GM10248 (cell line): Measurements from ENCODE around the gene GFAP.

Source experiments
- CTCF ChIA-PET: fragments of 300-600 bp; sonication (Branson Sonifier 250); formaldehyde crosslinking; extraction: SDS; loops from one replicate; lab custom pipeline; 2021; ENCODE audit warnings: antibody characterized with exemption; lab: Yijun Ruan, JAX
- POLR2A ChIA-PET: fragments of 350-650 bp; sonication (Branson Sonifier 250); formaldehyde crosslinking; extraction: SDS; loops from one replicate; lab custom pipeline; 2020; ENCODE audit warnings: antibody characterized with exemption; lab: Yijun Ruan, JAX
- DNase-seq: peaks from one replicate; pipeline ENCODE4 v3.0.0; 2012; ENCODE audit errors: extremely low spot score
- TF ChIP-seq, protein P1 (sequence below): IDR thresholded peaks from 2 replicates; pipeline ENCODE4 v1.5.1; 2012; ENCODE audit warnings: mild to moderate bottlenecking, low read depth; ENCODE audit errors: extremely low read depth, missing control alignments, control extremely low read depth

The GFAP gene

DNA sequence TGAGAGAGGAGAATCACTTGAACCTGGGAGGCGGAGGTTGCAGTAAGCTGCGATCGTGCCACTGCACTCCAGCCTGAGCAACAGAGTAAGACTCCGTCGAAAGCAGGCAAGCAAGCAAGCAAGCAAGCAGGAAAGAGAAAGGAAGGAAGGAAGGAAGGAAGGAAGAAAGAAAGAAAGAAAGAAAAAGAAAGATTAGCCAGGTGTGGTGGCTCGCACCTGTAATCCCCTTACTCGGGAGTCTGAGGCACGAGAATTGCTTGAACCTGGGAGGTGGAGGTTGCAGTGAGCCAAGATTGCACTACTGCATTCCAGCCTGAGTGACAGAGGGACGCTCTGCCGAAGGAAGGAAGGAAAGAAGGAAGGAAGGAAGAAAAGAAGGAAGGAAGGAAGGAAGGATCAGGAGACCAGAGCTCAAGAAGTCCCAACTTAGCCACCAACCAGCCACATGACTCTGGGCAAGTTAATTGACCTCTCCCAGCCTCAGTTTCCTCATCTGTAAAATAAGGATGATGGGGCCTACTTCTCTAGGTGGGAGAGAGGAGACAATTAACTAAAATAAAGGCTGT lies 6.5 kb downstream of the GFAP start:
- TF ChIP-seq, protein P1, sequence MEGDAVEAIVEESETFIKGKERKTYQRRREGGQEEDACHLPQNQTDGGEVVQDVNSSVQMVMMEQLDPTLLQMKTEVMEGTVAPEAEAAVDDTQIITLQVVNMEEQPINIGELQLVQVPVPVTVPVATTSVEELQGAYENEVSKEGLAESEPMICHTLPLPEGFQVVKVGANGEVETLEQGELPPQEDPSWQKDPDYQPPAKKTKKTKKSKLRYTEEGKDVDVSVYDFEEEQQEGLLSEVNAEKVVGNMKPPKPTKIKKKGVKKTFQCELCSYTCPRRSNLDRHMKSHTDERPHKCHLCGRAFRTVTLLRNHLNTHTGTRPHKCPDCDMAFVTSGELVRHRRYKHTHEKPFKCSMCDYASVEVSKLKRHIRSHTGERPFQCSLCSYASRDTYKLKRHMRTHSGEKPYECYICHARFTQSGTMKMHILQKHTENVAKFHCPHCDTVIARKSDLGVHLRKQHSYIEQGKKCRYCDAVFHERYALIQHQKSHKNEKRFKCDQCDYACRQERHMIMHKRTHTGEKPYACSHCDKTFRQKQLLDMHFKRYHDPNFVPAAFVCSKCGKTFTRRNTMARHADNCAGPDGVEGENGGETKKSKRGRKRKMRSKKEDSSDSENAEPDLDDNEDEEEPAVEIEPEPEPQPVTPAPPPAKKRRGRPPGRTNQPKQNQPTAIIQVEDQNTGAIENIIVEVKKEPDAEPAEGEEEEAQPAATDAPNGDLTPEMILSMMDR: no peak
- DNase-seq: no peak
- ChIA-PET POLR2A (no interaction called here), CTCF (interaction anchor here (1.4 to 3.9 kb wide), 2 partner anchors 11 to 15 kb away, joined by 7 to 53 read pairs; no protein-coding TSS in a partner anchor)

- TF ChIP-seq, protein P1: no peak
- ChIA-PET POLR2A (no interaction called here), CTCF (interaction anchor here (1.0 to 8.7 kb wide), 8 partner anchors 9 to 113 kb away, joined by 3 to 65 read pairs (median 4); partner anchors contain the start of gene EFTUD2)
- no peak for DNase-seq
These were observed 7.4 kb downstream of the GFAP start for GRCh38 chr17:44907729-44908470.

DNA sequence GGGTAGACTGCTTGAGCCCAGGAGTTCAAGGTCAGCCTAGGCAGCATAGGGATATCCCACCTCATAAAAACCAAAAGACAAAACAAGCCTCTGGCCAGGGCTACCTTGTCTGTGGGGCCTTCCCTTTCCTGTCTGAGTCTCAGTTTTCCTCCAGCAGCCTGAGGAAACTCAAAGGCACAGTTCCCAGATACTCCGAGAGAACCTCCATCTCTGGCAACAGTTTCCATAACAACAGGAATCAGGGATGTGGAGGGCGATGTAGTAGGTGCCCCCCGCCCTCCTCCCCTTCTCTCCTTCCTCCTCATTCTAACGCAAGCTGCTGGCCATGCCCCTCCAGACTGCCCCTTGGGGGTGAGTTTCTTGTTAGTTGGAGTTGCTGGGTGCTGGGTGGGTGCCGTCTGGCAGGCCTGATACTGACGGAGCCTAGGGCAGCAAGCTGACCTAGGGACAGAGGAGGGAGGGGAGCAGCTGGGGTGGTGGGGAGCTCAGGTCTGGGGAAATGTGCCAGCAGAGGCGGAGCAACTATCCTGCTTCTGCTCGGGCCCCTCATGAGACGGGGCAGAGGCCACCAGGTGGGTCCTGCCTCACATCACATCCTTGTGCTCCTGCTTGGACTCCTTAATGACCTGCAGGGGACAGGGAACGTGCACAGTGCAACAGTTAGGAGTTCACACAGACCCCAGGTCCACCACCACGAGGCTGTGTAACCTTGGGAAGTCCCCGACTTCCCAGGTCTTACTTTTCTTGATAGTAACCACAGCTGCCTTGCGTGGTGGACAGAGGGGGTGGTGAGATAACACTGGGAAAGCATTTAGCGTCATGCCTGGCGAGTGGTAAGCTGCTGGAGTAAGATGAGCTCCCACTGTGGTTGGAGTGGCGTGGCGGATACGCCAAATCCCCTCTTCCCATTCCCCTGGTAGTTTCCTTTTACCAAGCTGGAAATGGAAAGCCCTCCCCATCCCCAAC lies 8.3 kb downstream of the GFAP start:
- CTCF ChIA-PET: interaction anchor here (1.0 to 8.7 kb wide), 7 partner anchors 8 to 114 kb away, joined by 3 to 65 read pairs (median 4); partner anchors contain the start of gene EFTUD2
- POLR2A ChIA-PET: no interaction called here
- no peak for DNase-seq
- TF ChIP-seq, protein P1: no peak

DNA sequence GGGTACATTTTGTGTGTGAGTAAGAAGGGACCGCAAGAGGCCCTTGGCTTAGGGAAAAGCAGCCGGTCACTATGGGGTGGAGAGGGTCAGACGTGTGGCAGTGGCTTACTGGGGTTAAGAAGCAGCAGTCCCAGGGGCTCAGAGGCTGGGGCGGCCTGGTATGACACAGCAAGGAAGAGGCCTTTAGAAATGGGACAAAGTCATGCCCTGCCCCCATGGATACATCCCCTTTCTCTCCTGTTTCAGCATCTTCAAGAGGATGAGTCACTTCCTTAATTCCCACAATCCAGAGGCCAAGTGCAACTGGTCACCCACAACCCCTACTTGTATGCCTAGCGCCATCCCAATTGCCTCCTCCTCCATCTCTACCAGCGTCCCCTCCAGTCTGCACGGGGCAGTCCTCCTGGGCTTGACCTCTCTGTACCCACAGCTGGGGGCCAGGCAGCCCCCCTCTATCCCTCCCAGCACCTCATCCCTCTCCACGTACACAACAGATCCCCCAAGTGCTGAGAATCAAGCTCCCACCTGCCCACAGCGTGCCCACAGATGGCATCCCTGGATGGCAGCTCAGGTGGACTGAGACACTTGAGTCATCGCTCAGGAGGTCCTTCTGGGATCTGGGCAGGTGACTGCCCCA lies 9.2 kb downstream of the GFAP start:
- TF ChIP-seq, protein P1: no peak
- ChIA-PET CTCF (interaction anchor here (8.7 kb wide), 1 partner anchor 13 kb away, joined by 65 read pairs; no protein-coding TSS in a partner anchor), POLR2A (no interaction called here)
- DNase-seq: no peak

DNA sequence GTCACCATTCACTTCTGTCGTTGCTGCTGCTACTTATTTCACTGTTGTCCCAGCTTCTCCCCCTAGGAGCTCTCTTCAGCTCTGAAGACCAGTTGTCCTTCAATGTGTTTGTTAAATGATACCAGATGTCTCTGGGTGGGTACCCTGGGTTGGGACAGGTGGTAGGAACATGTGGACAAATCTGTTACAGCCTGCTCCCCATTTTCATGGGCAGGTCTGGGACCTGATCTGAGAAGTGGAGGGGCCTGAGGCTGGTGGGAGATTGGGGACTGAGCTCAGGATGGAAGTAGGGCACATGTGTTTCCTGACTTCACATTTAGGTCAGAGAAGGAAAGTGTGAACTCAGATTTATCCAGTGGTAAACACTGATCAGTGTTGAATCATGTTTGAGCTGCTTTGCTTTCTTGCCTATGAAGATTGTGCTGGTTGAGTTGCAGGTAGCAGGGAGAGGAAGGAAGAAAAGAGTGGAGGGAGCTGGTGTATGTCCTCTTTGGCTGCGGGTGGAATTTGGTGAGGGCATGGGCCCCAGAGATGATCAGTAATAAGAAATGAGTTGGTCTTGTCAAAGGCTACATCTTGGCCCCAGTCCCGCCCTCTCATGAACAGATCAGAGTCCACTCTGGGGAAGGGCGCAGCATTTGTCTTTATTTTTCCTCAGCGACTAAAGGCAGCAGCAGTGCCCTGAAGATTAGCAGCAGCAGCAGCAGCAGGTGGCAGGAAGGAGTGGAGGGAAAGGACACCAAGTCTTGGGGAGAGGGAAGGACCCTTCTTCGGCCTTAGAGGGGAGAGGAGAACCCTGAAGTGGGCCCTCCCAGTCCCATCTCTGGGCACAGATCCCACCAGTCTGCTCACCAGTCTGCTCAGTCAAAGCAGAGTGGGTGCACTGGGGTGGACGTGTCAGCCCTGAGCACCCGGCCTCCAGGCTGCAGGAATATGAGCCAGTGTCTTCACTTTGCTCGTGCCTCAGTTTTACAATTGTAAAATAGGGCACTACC lies 10.0 kb downstream of the GFAP start:
- DNase-seq: no peak
- TF ChIP-seq, protein P1: no peak
- CTCF ChIA-PET: interaction anchor here (1.2 to 8.7 kb wide), 2 partner anchors 14 to 230 kb away, joined by 3 to 65 read pairs; partner anchors contain the start of gene ACBD4
- POLR2A ChIA-PET: no interaction called here
